GM18499 (cell line): Measurements from ENCODE around the gene MECP2.

Experiments
- ATAC-seq: cut with Tn5 transposase; IDR thresholded peaks from one replicate; pipeline ENCODE4 v1.9.1; 2021; ENCODE audit warnings: moderate number of reproducible peaks; ENCODE audit not compliant: insufficient read depth, unreplicated experiment

MECP2 gene

DNA sequence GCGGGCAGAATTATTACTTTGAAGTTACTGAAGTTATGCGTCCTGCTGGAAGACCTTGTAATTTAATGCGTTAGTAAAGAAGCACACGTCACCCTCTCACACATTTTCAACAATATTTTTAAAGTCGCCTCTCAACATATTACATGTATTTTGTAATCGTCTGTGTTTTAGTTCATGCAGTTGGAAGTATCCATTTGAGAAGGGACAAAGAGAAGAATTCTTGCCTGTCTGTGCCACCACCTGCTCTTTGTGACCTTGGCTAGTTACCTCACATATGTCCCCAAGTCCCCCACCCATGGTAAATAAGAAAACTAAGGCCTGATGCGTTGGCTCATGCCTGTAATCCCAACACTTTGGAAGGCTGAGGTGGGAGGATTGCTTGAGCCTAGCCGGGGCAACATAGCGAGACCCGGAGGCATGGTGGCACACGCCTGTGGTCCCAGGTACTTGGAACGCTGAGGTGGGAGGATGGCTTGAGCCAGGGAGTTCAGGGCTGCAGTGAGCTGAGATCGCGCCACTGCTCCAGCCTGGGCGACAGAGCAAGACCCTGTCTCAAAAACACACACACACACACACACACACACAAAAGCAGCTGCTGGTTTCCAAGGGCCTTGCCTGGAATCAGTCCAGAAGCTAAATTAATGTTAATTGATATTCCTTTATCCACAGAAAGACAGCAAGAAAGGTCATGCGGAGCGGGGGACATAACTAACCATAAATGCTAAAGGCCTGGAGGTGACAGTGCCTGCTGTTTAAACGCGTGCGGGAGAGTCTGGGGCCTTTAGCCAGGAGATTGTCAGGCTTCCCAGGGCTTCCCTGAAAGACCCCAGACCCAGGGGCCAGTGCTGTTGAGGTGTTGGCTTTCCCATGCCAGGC, 124.2 kb downstream of the MECP2 start:
- ATAC-seq, result no peak

DNA sequence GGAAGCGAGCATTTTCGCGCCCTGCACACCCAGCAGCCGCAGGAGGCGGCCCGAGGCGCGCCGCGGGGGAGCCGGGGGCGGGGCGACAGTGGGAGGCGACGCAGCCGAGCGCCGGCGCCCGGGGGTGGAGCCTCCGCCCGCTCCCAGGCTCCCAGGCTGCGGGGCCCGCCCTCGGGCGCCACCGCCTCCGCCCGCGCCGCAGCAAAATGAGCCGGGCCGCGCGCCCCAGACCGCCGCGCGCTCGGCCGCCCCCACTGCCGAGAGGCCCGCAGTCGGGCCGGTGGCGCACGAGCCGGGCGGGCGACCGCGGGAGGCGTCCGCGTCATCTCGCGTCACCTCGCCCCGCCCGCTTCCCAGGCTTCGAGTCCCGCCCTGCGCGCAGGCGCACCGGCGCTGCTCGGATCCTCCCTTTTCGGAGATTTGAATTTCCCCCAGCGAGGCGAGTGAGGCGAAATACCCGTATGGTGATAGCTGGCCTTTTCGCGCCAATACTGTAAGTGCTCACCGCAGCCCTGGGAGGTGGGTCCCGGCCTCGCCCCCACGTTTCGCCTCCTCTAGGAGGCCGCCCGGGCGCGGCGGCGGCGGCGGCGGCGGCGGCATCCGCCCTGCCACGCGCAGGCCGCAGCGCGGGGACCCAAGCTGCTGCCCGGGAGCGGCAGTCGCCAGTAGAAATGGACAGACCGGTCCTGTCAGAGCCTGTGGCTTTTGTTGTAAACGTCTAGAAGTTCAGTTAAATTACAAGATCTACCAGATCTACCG, 125.0 kb downstream of the MECP2 start, which contains the start of gene TMEM187:
Gene TMEM187, plus strand, starts transcription at position 387 of the 759 bp plus-strand sequence. CDS start 9,309 bp downstream, outside the sequence.
- no peak for ATAC-seq
